DMS79 (cell line): Measurements from ENCODE around the gene TRIM13.
"Not testable (repeated sequence)": the region's sequence is repeated elsewhere in the genome, so short reads cannot be mapped to it uniquely, and the experiment has no call there.

Source experiments
- DNase-seq: peaks from one replicate; lab custom pipeline; 2025; lab: John Stamatoyannopoulos, UW

Gene TRIM13

GRCh38 chr13:49997955-49998354 lies 1.1 kb downstream of the TRIM13 start:
- no peak for DNase-seq

- DNase-seq = no peak
These were observed 2.1 kb downstream of the TRIM13 start for GRCh38 chr13:49998714-49999624.

- no peak for DNase-seq
These were observed 4.4 kb downstream of the TRIM13 start for GRCh38 chr13:50001287-50001686.

- no peak for DNase-seq
These were observed 9.7 kb downstream of the TRIM13 start for GRCh38 chr13:50006426-50007135.

- DNase-seq = no peak
These were observed 14.6 kb downstream of the TRIM13 start for GRCh38 chr13:50011461-50011860.

GRCh38 chr13:50012396-50013169 lies 15.7 kb downstream of the TRIM13 start:
- no peak for DNase-seq

- DNase-seq = no peak
These were observed 17.5 kb downstream of the TRIM13 start for GRCh38 chr13:50014386-50014785.

- no peak for DNase-seq
These were observed 18.4 kb downstream of the TRIM13 start, which contains the start of gene KCNRG for GRCh38 chr13:50015258-50015657. TSS of gene KCNRG (plus strand) at chr13:50015444. CDS start at chr13:50015494, 50 bp downstream.

GRCh38 chr13:50015750-50016149 lies 18.9 kb downstream of the TRIM13 start:
- DNase-seq = no peak

- no peak for DNase-seq
These were observed 19.6 kb downstream of the TRIM13 start for GRCh38 chr13:50016444-50016843.

GRCh38 chr13:50017819-50018218 lies 21.0 kb downstream of the TRIM13 start:
- no peak for DNase-seq

- no peak for DNase-seq
These were observed 28.6 kb downstream of the TRIM13 start for GRCh38 chr13:50025436-50025835.

- no peak for DNase-seq
These were observed 30.1 kb downstream of the TRIM13 start for GRCh38 chr13:50026788-50027473.

GRCh38 chr13:50030315-50030714 lies 33.5 kb downstream of the TRIM13 start:
- no peak for DNase-seq

GRCh38 chr13:50033725-50034124 lies 36.9 kb downstream of the TRIM13 start:
- no peak for DNase-seq

- DNase-seq = no peak
These were observed 40.9 kb downstream of the TRIM13 start for GRCh38 chr13:50037788-50038187.

- no peak for DNase-seq
These were observed 41.4 kb downstream of the TRIM13 start for GRCh38 chr13:50038266-50038665.

GRCh38 chr13:50052478-50052877 lies 55.6 kb downstream of the TRIM13 start:
- DNase-seq = no peak

- DNase-seq = no peak
These were observed 57.0 kb downstream of the TRIM13 start for GRCh38 chr13:50053844-50054243.

- DNase-seq = no peak
These were observed 58.6 kb downstream of the TRIM13 start for GRCh38 chr13:50055454-50055853.

GRCh38 chr13:50060718-50061117 lies 63.9 kb downstream of the TRIM13 start:
- DNase-seq = no peak

GRCh38 chr13:50062336-50062735 lies 65.5 kb downstream of the TRIM13 start:
- DNase-seq = not testable (repeated sequence)
